HG03196 (cell line): ENCODE measurements around the gene EPHA6.

ENCODE experiments used
- ATAC-seq: cut with Tn5 transposase; IDR thresholded peaks from one replicate; pipeline ENCODE4 v1.9.1; 2021; ENCODE audit not compliant: unreplicated experiment

Gene EPHA6

GRCh38 chr3:97148931-97149330 is 334.5 kb downstream of the EPHA6 start:
- no peak for ATAC-seq

- ATAC-seq, result no peak
These were observed 346.8 kb downstream of the EPHA6 start for GRCh38 chr3:97161169-97161568.

GRCh38 chr3:97177242-97177641 is 362.8 kb downstream of the EPHA6 start:
- ATAC-seq, result no peak

- ATAC-seq, result no peak
These were observed 367.3 kb downstream of the EPHA6 start for GRCh38 chr3:97181704-97182103.

GRCh38 chr3:97187771-97188170 is 373.4 kb downstream of the EPHA6 start:
- no peak for ATAC-seq

GRCh38 chr3:97189835-97190234 is 375.4 kb downstream of the EPHA6 start:
- ATAC-seq, result no peak

- no peak for ATAC-seq
These were observed 382.7 kb downstream of the EPHA6 start for GRCh38 chr3:97197083-97197482.

GRCh38 chr3:97197830-97198229 is 383.4 kb downstream of the EPHA6 start:
- no peak for ATAC-seq

GRCh38 chr3:97200387-97200786 is 386.0 kb downstream of the EPHA6 start:
- no peak for ATAC-seq

- no peak for ATAC-seq
These were observed 387.4 kb downstream of the EPHA6 start for GRCh38 chr3:97201814-97202213.

- no peak for ATAC-seq
These were observed 414.6 kb downstream of the EPHA6 start for GRCh38 chr3:97228966-97229365.

GRCh38 chr3:97230486-97230885 is 416.1 kb downstream of the EPHA6 start:
- no peak for ATAC-seq

- ATAC-seq, result no peak
These were observed 418.1 kb downstream of the EPHA6 start for GRCh38 chr3:97232393-97233034.

GRCh38 chr3:97235179-97235578 is 420.8 kb downstream of the EPHA6 start:
- no peak for ATAC-seq

GRCh38 chr3:97235611-97236315 is 421.4 kb downstream of the EPHA6 start:
- ATAC-seq, result no peak

- ATAC-seq, result no peak
These were observed 427.0 kb downstream of the EPHA6 start for GRCh38 chr3:97241417-97241816.

- ATAC-seq, result no peak
These were observed 431.0 kb downstream of the EPHA6 start for GRCh38 chr3:97245201-97245910.

- no peak for ATAC-seq
These were observed 441.7 kb downstream of the EPHA6 start for GRCh38 chr3:97256060-97256459.

GRCh38 chr3:97257942-97258697 is 443.7 kb downstream of the EPHA6 start:
- no peak for ATAC-seq

- no peak for ATAC-seq
These were observed 444.9 kb downstream of the EPHA6 start for GRCh38 chr3:97259263-97259662.

GRCh38 chr3:97264180-97264579 is 449.8 kb downstream of the EPHA6 start:
- ATAC-seq, result no peak
